Prostate gland (tissue), 2 donors: Measurements from ENCODE around the gene NACC1.

ENCODE experiments used
- POLR2A ChIP-seq: fragments of 450-650 bp; IDR thresholded peaks from one replicate; pipeline ENCODE4 v1.6.1; 2016; ENCODE audit warnings: antibody characterized with exemption, mild to moderate bottlenecking
- POLR2AphosphoS5 ChIP-seq: sonication (generic); formaldehyde crosslinking; IDR thresholded peaks from one replicate; pipeline ENCODE4 v1.6.1; 2017; ENCODE audit warnings: antibody characterized with exemption
- TF ChIP-seq, protein P1 (sequence below), 4 experiments: fragments of 200-600 bp in 2 of 4; fragments of 450-650 bp in 2 of 4; sonication (generic) in 2 of 4; IDR thresholded peaks; 1 replicate in 3 of 4; 2 replicates in 1 of 4; pipeline ENCODE4 v1.5.1; 2016 to 2019; ENCODE audit warnings: antibody characterized with exemption in 4 of 4, mild to moderate bottlenecking in 2 of 4, moderate library complexity in 2 of 4

GRCh38 chr19:13132471-13133180, 14.6 kb downstream of the NACC1 start:
- TF ChIP-seq POLR2A (no peak), POLR2AphosphoS5 (no peak)
- TF ChIP-seq, protein P1, sequence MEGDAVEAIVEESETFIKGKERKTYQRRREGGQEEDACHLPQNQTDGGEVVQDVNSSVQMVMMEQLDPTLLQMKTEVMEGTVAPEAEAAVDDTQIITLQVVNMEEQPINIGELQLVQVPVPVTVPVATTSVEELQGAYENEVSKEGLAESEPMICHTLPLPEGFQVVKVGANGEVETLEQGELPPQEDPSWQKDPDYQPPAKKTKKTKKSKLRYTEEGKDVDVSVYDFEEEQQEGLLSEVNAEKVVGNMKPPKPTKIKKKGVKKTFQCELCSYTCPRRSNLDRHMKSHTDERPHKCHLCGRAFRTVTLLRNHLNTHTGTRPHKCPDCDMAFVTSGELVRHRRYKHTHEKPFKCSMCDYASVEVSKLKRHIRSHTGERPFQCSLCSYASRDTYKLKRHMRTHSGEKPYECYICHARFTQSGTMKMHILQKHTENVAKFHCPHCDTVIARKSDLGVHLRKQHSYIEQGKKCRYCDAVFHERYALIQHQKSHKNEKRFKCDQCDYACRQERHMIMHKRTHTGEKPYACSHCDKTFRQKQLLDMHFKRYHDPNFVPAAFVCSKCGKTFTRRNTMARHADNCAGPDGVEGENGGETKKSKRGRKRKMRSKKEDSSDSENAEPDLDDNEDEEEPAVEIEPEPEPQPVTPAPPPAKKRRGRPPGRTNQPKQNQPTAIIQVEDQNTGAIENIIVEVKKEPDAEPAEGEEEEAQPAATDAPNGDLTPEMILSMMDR (IDR thresholded peaks at IDR 0.05) = no peak
